Measurements from ENCODE around the gene KAZN. TPM values are rescaled to one million over a fixed set of nuclear protein-coding genes. Genes with fewer than 3 reads are reported as not detected.

KAZN gene
- total RNA-seq, 1 donor from 2014 or later, result 5.7 TPM

GRCh38 chr1:14968251-14968851 lies 369.9 kb downstream of the KAZN start:
- no peak overlapping the region for H3K4me3 ChIP-seq (ENCODE audit: low read depth, low read length)
- peak; percentile 59 for DNase-seq (ENCODE audit: low read depth)

GRCh38 chr1:14969006-14969405 lies 370.5 kb downstream of the KAZN start:
- TF ChIP-seq CTCF (conservative IDR thresholded peaks at IDR 0.05; ENCODE audit: low read depth, low read length), result no peak
- DNase-seq (ENCODE audit: low read depth), result no peak
- no peak overlapping the region for H3K4me3 ChIP-seq (ENCODE audit: low read depth, low read length)

More at GRCh38 chr1:14968251-14968851, 369.9 kb downstream of the KAZN start:
- no peak for TF ChIP-seq CTCF (conservative IDR thresholded peaks at IDR 0.05; ENCODE audit: low read depth, low read length)

- no peak overlapping the region for H3K4me3 ChIP-seq (ENCODE audit: low read depth, low read length)
- peak; percentile 56 for DNase-seq (ENCODE audit: low read depth)
- no peak for TF ChIP-seq CTCF (conservative IDR thresholded peaks at IDR 0.05; ENCODE audit: low read depth, low read length)
Measured at GRCh38 chr1:14970115-14970798, 371.8 kb downstream of the KAZN start.

GRCh38 chr1:14970799-14971141 lies 372.3 kb downstream of the KAZN start:
- no peak for TF ChIP-seq CTCF (conservative IDR thresholded peaks at IDR 0.05; ENCODE audit: low read depth, low read length)
- no peak for DNase-seq (ENCODE audit: low read depth)
- no peak overlapping the region for H3K4me3 ChIP-seq (ENCODE audit: low read depth, low read length)

GRCh38 chr1:14971221-14971620 lies 372.7 kb downstream of the KAZN start:
- DNase-seq (ENCODE audit: low read depth), result no peak
- no peak overlapping the region for H3K4me3 ChIP-seq (ENCODE audit: low read depth, low read length)
- TF ChIP-seq CTCF (conservative IDR thresholded peaks at IDR 0.05; ENCODE audit: low read depth, low read length), result no peak

- no peak for DNase-seq (ENCODE audit: low read depth)
- no peak for TF ChIP-seq CTCF (conservative IDR thresholded peaks at IDR 0.05; ENCODE audit: low read depth, low read length)
- peak overlapping the region; percentile 39 for H3K4me3 ChIP-seq (ENCODE audit: low read depth, low read length)
Measured at GRCh38 chr1:14972107-14972506, 373.6 kb downstream of the KAZN start.

- no peak overlapping the region for H3K4me3 ChIP-seq (ENCODE audit: low read depth, low read length)
- DNase-seq (ENCODE audit: low read depth), result no peak
- TF ChIP-seq CTCF (conservative IDR thresholded peaks at IDR 0.05; ENCODE audit: low read depth, low read length), result no peak
Measured at GRCh38 chr1:14973773-14974172, 375.3 kb downstream of the KAZN start.

Measured in epithelial cell of proximal tubule (primary cell).